ENCODE results near the gene PUS3.
"Not testable (repeated sequence)": the region's sequence is repeated elsewhere in the genome, so short reads cannot be mapped to it uniquely, and the experiment has no call there.

The PUS3 gene

GRCh38 chr11:125914601-125915000, 11.6 kb upstream of the PUS3 start:
- DNase-seq: not testable (repeated sequence)

- DNase-seq: no peak
Observed at GRCh38 chr11:125910226-125910849, 7.3 kb upstream of the PUS3 start.

GRCh38 chr11:125904678-125905077, 1.7 kb upstream of the PUS3 start:
- DNase-seq: no peak

- peak; percentile 32 for DNase-seq
Observed at GRCh38 chr11:125903711-125904659, 979 bp upstream of the PUS3 start, which contains the start of gene DDX25. Gene DDX25 (plus strand): TSS chr11:125904508. CDS start chr11:125904518, 10 bp downstream.

- DNase-seq: no peak
Observed at GRCh38 chr11:125902277-125902926, 604 bp downstream of the PUS3 start.

GRCh38 chr11:125901872-125902271, 1.1 kb downstream of the PUS3 start:
- DNase-seq: no peak

GRCh38 chr11:125892994-125893393, 10.0 kb downstream of the PUS3 start:
- DNase-seq: no peak

- no peak for DNase-seq
Observed at GRCh38 chr11:125892071-125892470, 10.9 kb downstream of the PUS3 start.

- DNase-seq: no peak
Observed at GRCh38 chr11:125890447-125891100, 12.4 kb downstream of the PUS3 start.

- peak; percentile 55 for DNase-seq
Observed at GRCh38 chr11:125887373-125888324, 15.4 kb downstream of the PUS3 start, which contains the start of gene HYLS1. Gene HYLS1 (plus strand): TSS chr11:125887668. CDS start chr11:125899369, 11,701 bp downstream.

GRCh38 chr11:125886997-125887372, 16.0 kb downstream of the PUS3 start:
- DNase-seq: no peak

- DNase-seq: no peak
Observed at GRCh38 chr11:125883375-125883774, 19.6 kb downstream of the PUS3 start.

- no peak for DNase-seq
Observed at GRCh38 chr11:125881291-125881690, 21.7 kb downstream of the PUS3 start.

GRCh38 chr11:125874556-125875124, 28.4 kb downstream of the PUS3 start:
- peak; percentile 84 for DNase-seq

- DNase-seq: peak; percentile 26
Observed at GRCh38 chr11:125873881-125874555, 29.0 kb downstream of the PUS3 start.

GRCh38 chr11:125872138-125872491, 30.9 kb downstream of the PUS3 start:
- no peak for DNase-seq

- no peak for DNase-seq
Observed at GRCh38 chr11:125871391-125872137, 31.4 kb downstream of the PUS3 start.

- no peak for DNase-seq
Observed at GRCh38 chr11:125869521-125869920, 33.5 kb downstream of the PUS3 start.

GRCh38 chr11:125865354-125865753, 37.7 kb downstream of the PUS3 start:
- DNase-seq: not testable (repeated sequence)

- DNase-seq: not testable (repeated sequence)
Observed at GRCh38 chr11:125862786-125863185, 40.2 kb downstream of the PUS3 start.

Data from NCI-H510A treated with DMSO at 0.1 percent for 48 hours (cell line).